GM12873 (cell line): Measurements from ENCODE around the gene EFHC1.

Experiments
- CTCF ChIP-seq: IDR thresholded peaks from 2 replicates; pipeline ENCODE4 v1.5.1; 2012; ENCODE audit warnings: low read depth, mild to moderate bottlenecking, moderate library complexity, low read length, control low read depth; ENCODE audit not compliant: insufficient read depth; ENCODE audit errors: missing control alignments

The EFHC1 gene

DNA sequence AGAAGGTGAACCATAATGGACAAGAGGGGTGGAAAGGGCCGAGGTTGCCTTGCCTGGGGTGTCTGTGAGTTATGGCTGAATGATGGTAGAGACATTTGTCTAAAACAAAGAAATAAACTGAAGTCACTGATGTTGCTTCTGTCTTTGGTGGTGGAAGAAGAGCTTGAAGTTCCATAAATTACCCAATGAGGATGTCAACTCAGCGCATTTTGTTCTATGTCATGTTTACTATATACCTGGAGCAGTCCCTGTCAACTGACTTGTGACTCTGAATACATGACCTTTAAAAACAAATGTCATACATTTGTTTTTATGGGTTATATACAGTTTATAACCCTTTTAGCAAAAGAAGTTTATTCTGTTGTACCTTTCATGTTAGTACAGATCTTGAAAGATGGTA is 2.0 kb downstream of the EFHC1 start:
- TF ChIP-seq CTCF, result no peak

GRCh38 chr6:52423448-52423847 is 3.3 kb downstream of the EFHC1 start:
- TF ChIP-seq CTCF, result no peak

GRCh38 chr6:52423971-52424381 is 3.8 kb downstream of the EFHC1 start:
- no peak for TF ChIP-seq CTCF

DNA sequence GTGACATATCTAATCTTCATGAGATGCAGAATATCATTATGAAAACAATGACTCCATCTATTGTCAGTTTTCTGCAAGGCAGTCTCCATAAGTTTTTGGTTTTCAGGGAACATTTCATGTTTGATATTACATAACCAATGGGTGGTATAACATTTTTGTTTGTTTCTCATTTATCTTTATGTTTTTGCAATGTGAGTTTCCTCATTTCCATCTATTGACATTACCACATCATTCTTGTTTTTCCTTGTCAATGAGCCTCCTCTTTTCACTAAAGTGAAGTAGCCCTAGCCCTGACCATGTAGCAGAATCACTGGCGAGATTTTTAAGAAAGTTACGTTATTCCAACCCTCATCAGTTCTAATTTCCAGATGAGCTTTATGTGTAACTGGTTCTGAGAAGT is 4.4 kb downstream of the EFHC1 start:
- no peak for TF ChIP-seq CTCF

DNA sequence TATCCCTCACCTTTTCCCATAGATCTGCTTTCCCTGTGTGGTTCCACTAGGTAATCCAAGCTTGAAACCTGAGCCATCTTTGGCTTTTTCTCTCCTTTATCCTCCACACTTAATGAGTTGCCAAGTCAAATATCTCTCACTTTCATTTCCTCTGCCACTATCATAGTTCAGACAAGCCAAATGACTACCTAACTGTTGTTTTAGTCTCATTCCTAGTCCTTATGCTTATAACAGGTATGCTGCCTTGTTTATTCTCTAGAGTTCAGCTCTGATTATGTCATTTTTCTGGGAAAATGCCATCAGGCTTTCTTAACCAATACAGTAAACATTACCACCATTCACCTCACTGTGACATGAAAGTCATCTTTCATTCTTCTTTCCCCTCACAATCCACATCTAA is 6.5 kb downstream of the EFHC1 start:
- TF ChIP-seq CTCF, result no peak

DNA sequence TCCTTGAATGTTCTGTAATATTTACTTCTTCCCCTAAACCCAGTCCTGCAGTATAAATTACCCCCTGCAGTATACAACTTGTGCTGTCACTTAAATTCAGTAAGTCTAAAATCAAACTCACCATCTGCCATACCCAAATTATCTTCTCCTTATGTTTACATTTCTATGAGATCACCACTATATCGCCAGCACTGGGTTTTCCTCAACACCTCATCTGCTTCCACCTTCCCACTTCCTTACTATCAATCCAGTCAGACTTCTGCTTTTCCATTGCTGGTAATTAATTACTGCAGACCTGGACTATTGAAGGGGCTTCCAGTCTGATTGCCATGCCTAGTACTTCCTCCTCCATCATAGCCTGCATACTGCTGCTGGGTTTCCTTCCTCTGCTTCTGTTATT is 15.2 kb downstream of the EFHC1 start:
- TF ChIP-seq CTCF, result no peak

DNA sequence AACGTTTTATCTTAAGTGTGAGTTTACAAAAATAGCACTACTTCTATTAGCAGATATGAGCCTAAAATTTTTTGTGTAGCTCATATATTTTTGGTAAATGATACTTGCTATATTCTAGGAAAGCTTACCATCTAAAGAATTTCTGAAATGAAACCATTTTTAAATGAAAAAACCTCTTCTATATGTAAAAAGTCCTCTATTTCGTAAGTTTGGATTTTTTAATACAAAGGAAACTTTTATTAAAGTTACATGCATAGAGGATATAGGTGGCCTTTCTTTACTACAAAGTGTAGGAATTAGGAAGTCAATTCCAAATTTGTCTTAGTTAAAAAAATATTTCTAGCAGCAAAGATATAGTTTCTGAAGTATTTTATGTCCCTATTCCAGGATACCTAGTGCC is 18.8 kb downstream of the EFHC1 start:
- TF ChIP-seq CTCF, result no peak

GRCh38 chr6:52454556-52454955 is 34.4 kb downstream of the EFHC1 start:
- no peak for TF ChIP-seq CTCF
